ENCODE data around the gene CDK18.

DNA sequence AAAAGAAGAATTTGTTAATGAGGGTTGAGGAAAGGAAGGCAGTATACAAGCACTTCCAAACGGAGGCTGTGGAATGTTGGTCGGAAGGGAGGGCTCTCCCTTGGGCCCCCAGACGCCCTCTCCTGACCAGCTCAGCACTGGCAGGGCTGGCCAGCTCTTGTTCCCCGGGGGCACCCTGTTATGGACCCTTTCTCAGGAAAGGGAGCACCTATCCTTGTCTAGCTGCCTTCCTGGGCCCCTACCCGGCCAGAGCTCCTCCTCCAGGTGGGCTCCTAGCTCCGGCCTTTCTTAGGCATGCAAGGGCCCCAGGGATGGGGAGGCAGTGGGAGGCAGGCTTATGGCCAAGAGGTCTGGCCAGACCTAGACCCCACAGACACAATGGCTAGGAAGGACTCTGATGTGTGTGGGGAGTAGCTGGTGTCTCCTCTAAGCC is 49.5 kb upstream of the CDK18 start:
- TF ChIP-seq, protein P1, sequence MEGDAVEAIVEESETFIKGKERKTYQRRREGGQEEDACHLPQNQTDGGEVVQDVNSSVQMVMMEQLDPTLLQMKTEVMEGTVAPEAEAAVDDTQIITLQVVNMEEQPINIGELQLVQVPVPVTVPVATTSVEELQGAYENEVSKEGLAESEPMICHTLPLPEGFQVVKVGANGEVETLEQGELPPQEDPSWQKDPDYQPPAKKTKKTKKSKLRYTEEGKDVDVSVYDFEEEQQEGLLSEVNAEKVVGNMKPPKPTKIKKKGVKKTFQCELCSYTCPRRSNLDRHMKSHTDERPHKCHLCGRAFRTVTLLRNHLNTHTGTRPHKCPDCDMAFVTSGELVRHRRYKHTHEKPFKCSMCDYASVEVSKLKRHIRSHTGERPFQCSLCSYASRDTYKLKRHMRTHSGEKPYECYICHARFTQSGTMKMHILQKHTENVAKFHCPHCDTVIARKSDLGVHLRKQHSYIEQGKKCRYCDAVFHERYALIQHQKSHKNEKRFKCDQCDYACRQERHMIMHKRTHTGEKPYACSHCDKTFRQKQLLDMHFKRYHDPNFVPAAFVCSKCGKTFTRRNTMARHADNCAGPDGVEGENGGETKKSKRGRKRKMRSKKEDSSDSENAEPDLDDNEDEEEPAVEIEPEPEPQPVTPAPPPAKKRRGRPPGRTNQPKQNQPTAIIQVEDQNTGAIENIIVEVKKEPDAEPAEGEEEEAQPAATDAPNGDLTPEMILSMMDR (IDR thresholded peaks at IDR 0.05; ENCODE audit: low read length), result no peak
- TF ChIP-seq EZH2 (optimal IDR thresholded peaks at IDR 0.05; ENCODE audit: low read depth, low read length), result no peak
